Muscle layer of duodenum (tissue), 2 donors: ENCODE data around the gene MACROH2A2.

Source experiments
- H3K27ac ChIP-seq: one replicate; pipeline ENCODE4 v1.7.0; 2013; ENCODE audit warnings: mild to moderate bottlenecking, low read length
- H3K27me3 ChIP-seq: one replicate; pipeline ENCODE4 v1.7.0; 2013; ENCODE audit warnings: low read depth, mild to moderate bottlenecking, control low read depth, low read length
- H3K36me3 ChIP-seq, 2 donors: one replicate each; pipeline ENCODE4 v1.7.0; 2013; ENCODE audit warnings: low read length in 2 of 2, control low read depth in 1 of 2, mild to moderate bottlenecking in 1 of 2; ENCODE audit not compliant: insufficient read depth in 2 of 2, control insufficient read depth in 1 of 2
- H3K4me1 ChIP-seq, 2 donors: one replicate each; pipeline ENCODE4 v1.7.0; 2013; ENCODE audit warnings: low read length in 2 of 2, mild to moderate bottlenecking in 2 of 2, control low read depth in 1 of 2, moderate library complexity in 1 of 2; ENCODE audit not compliant: insufficient read depth in 2 of 2, control insufficient read depth in 1 of 2
- H3K4me3 ChIP-seq, 2 donors: one replicate each; pipeline ENCODE4 v1.7.0; 2013; ENCODE audit warnings: low read length in 2 of 2, low read depth in 1 of 2, mild to moderate bottlenecking in 1 of 2
- H3K9me3 ChIP-seq, 2 donors: one replicate each; pipeline ENCODE4 v1.7.0; 2013; ENCODE audit warnings: low read length in 2 of 2, control low read depth in 1 of 2, mild to moderate bottlenecking in 1 of 2; ENCODE audit not compliant: control insufficient read depth in 1 of 2
- donor health status: healthy.

MACROH2A2 gene

DNA sequence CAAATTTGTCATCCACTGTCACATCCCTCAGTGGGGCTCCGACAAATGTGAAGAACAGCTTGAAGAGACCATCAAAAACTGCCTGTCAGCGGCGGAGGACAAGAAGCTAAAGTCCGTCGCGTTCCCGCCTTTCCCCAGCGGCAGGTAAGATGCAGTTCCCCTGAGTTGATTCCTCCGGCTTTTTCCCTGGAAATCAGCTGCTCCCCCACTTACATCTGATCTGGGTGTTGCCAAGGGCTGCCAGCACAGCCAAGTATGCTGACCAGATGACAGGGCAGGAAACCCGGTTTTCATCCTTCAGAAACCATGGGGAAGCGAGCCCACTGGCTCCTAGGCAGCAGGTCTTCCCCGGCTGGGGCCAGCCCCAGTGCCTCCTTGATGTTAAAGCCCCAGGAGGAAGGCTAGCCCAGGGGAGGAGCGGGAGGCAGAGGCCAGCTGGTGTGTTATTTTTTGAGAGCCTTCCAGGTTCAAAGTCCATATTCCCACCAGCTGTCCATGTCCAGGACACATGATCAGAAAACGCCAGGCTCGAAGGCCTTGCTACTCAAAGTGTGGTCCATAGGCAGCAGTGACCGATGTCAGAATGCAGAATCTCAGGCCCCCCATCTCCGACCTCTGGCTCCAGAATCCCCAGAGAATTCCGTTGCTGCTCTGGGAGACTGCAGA lies 56.6 kb downstream of the MACROH2A2 start:
- Histone ChIP-seq H3K27me3 (no peaks in the 10 kb centered on the region), H3K4me1 (no peaks in the 10 kb centered on the region), H3K36me3 (peaks cover 20 to 44% of the 10 kb centered on the region in 2 donors), H3K4me3 (no peak overlapping the region), H3K9me3 (no peaks in the 10 kb centered on the region), H3K27ac (no peak overlapping the region)

DNA sequence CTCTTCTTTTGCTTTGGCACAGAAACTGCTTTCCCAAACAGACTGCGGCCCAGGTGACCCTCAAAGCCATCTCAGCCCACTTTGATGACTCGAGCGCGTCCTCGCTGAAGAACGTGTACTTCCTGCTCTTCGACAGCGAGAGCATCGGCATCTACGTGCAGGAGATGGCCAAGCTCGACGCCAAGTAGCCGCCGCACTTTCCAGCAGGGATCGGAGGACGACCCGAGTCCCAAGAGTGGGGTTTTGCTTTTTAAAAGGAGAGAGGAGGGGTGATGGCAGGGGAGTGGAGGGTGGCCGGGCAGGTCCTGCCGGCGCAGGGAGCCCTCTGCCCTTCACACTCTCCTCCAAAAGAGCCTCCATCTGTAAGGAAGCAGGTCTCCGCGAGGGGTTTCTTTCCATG lies 58.9 kb downstream of the MACROH2A2 start:
- Histone ChIP-seq H3K4me1 (no peaks in the 10 kb centered on the region), H3K9me3 (no peaks in the 10 kb centered on the region), H3K36me3 (peaks cover 27 to 50% of the 10 kb centered on the region in 2 donors), H3K27ac (no peak overlapping the region), H3K4me3 (no peak overlapping the region), H3K27me3 (no peaks in the 10 kb centered on the region)

DNA sequence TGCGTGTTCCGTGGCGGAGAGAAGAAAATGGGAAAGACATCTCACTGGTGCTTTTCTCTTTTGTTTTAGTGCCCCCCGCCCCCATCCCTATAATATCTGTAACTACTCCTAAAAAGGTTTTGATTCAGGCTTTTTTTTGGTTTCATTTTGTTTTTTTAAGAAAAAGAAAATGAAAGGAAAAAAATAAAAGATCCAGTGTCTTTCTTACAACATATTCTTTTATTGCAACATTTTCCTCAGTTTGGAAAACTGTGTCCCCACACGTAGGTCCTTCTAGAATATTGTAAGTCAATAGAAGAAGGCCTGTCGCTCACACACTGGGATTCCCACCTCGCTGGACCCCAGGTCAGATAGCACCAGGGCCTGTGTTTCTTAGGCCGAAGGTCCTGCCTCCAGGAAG lies 59.4 kb downstream of the MACROH2A2 start:
- H3K9me3 ChIP-seq, result no peaks in the 10 kb centered on the region
- H3K36me3 ChIP-seq, result peaks cover 28 to 54% of the 10 kb centered on the region in 2 donors
- H3K27ac ChIP-seq, result no peak overlapping the region
- no peaks in the 10 kb centered on the region for H3K27me3 ChIP-seq
- no peak overlapping the region for H3K4me3 ChIP-seq
- no peaks in the 10 kb centered on the region for H3K4me1 ChIP-seq

DNA sequence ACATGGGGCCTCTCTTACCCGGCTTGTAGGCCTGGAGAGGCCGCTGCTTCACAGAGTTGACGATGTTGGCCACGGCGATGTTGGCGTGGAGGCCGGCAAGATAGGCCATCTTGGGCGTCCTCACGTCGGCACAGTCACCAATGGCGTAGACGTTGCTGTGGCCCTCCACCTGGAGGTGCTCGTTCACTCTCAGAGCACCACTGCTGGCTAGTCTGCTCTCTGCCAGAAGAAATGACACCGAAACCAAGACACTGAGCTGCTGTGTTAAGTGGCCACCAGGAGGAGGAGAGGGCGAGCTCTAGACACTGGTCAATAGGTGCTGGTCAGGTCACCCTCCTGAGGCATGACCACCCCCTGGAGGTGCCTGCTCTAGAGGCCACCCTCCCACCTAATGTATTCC lies 62.3 kb downstream of the MACROH2A2 start:
- Histone ChIP-seq H3K4me1 (no peaks in the 10 kb centered on the region), H3K27ac (no peak overlapping the region), H3K36me3 (peaks cover 37 to 73% of the 10 kb centered on the region in 2 donors), H3K27me3 (no peaks in the 10 kb centered on the region), H3K4me3 (no peak overlapping the region), H3K9me3 (no peaks in the 10 kb centered on the region)

DNA sequence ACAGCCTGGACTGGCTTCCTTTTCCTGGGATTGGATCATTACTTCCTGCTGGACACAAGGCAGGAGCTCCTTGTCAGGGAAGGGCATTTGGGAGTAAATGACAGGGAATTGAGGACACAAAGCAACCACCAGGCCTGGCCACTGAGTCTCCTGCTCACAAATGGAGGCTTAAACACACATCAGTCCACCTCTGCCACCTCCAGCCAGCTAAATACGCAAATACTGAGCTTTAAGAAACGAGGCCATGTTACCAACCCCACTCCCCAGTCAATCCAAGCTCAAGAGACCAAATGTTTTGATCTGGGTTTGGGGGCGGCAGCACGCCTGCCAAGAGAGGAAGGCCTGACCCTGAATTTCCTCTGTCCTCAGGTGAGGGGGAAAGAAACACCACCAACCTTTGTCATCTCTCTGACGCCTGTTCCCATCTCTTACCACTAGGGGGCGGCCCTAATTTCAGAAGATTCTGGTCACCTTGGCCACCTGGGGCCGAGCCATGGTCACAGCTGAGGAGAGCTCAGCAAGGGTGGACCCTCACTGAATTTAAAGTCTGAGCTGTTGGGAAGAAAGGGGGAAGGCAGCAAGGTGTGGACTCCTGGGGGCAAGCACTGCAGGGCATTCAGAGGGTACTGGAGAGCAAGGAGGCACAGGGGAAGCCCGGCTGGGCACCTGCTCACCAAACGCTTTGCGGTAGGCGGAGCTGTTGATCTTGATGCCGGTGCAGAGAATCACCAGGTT lies 63.5 kb downstream of the MACROH2A2 start:
- H3K36me3 ChIP-seq, result peaks cover 42 to 74% of the 10 kb centered on the region in 2 donors
- no peaks in the 10 kb centered on the region for H3K27me3 ChIP-seq
- H3K9me3 ChIP-seq, result no peaks in the 10 kb centered on the region
- H3K4me3 ChIP-seq, result no peak overlapping the region
- no peak overlapping the region for H3K27ac ChIP-seq
- no peaks in the 10 kb centered on the region for H3K4me1 ChIP-seq

DNA sequence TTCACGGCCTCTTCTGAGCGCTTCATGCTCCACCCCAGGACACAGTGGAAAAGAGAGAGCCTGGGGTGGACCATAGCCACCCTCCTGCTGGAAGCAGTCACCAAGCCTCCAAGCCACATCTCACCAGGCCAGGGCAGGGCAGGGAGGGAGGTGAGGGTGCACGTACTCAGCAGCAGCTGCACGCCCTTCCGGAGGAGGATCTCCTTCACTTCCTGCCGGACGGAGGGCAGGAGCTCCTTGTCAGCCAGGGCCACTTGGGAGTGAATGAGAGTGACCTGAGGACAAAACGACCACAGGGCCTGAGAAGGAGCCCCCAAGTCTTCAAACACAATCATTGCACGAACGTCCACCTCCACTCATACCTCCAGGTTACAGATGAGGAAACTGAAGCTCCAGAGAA lies 65.0 kb downstream of the MACROH2A2 start:
- Histone ChIP-seq H3K27ac (no peak overlapping the region), H3K36me3 (peaks cover 37 to 59% of the 10 kb centered on the region in 2 donors), H3K27me3 (no peaks in the 10 kb centered on the region), H3K9me3 (no peaks in the 10 kb centered on the region), H3K4me1 (no peaks in the 10 kb centered on the region), H3K4me3 (no peak overlapping the region)

DNA sequence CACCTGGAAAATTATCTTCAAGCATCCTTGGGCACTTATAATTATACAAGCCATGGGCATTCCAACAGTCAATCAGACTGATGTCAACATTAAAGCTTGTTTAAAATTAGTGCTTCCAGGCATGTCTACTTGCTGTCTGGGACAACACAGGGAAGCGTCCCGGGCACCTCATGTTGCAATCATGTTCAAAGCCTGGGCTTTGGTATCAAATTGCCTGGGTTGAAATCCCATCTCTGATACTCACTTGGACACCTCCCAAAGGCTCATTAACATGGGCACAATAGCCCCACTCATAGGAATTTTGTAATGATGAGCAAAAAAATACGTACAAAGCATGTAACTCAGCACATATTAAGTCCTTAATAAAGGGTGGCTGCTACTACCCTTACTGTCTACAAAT lies 65.5 kb downstream of the MACROH2A2 start:
- Histone ChIP-seq H3K4me3 (no peak overlapping the region), H3K4me1 (no peaks in the 10 kb centered on the region), H3K27ac (no peak overlapping the region), H3K36me3 (peaks cover 39 to 58% of the 10 kb centered on the region in 2 donors), H3K9me3 (no peaks in the 10 kb centered on the region), H3K27me3 (no peaks in the 10 kb centered on the region)

DNA sequence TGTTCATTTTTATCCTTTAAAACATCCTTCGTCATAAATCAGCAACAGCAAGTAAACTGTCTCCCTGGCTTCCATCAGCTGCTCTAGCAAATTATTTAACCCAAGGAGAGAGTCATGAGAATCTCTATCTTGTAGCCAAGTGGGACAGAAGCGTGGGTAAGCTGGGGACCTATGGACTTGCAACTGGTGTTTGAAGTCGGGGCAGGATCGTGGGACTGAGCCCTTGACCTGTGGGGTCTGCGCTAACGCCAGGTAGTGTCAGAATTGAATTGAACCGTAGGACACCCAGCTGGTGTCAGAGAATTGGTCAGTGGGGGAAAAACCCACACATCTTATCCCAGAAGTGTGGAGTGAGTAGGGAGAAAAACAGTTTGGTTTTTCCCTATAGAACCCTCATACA lies 66.6 kb downstream of the MACROH2A2 start:
- Histone ChIP-seq H3K9me3 (no peaks in the 10 kb centered on the region), H3K36me3 (peaks cover 30 to 55% of the 10 kb centered on the region in 2 donors), H3K27ac (no peak overlapping the region), H3K27me3 (no peaks in the 10 kb centered on the region), H3K4me1 (no peaks in the 10 kb centered on the region), H3K4me3 (no peak overlapping the region)

DNA sequence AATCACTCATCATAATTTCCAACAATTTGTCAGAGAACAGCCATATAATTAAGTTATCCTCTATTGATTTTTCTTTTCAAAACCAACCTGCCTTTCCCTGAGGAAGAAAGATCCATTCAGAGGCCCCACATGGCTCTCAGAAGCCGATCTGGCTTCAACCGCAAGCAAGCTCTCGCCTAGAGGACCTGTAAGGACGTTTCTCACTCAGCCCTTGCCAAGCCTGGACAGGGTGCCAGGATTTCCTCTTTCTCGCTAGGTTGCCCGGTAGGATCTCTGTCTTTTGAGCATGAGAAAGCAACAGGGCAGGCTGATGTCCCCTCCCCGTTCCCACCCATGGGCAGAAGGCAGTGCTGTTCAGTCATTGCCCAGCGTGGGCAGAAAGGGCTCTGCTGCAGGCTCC lies 67.0 kb downstream of the MACROH2A2 start:
- Histone ChIP-seq H3K9me3 (no peaks in the 10 kb centered on the region), H3K27ac (no peak overlapping the region), H3K4me3 (no peak overlapping the region), H3K27me3 (no peaks in the 10 kb centered on the region), H3K4me1 (no peaks in the 10 kb centered on the region), H3K36me3 (peaks cover 29 to 52% of the 10 kb centered on the region in 2 donors)

DNA sequence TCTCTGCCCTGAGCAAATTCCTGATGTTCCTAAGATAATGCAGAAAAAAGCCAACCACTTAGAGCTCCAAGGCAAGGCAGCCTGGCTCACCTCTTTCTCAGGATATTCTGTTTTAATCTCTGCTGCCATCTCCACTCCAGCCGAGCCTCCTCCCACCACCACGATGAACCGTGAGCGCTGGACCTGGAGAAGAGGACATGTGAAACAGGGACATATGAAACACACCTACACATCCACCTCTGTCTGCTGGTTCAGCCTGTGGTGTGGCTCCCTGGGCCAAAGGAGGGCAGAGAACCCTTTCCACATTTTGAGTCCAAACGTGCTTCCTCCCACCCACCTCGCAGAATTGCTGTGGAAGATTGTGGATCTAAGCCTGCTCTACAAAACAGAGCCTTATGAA lies 67.8 kb downstream of the MACROH2A2 start:
- Histone ChIP-seq H3K9me3 (no peaks in the 10 kb centered on the region), H3K36me3 (peaks cover 24 to 44% of the 10 kb centered on the region in 2 donors), H3K27ac (no peak overlapping the region), H3K4me1 (no peaks in the 10 kb centered on the region), H3K4me3 (no peak overlapping the region), H3K27me3 (no peaks in the 10 kb centered on the region)

DNA sequence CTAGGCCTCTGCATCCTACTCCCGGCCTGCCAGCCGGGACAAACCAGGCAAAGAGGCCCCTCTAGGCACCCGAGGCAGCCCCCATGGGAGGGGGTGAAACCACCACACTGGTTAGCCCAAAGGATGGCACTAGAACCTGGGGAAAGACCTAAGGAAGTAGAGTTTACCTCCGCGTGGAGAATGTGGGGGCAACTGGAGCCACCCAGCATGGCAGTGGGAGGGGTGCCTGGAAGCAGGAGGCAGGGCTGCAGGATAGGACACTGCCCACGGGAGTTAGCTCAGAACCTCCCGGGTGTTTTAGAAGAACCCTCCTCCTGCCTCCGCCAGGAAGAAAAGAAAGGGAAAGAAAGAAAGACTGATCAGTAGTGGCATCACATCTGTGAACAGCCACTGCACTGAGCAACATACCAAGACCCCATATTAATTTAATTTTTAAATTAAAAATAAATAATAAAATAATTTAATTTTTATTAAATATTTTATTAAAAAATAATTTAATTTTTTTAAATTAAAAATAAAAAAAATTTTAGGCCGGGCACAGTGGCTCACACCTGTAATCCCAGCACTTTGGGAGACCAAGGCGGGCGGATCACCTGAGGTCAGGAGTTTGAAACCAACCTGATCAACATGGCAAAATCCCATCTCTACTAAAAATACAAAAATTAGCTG lies 68.8 kb downstream of the MACROH2A2 start:
- H3K36me3 ChIP-seq, result peaks cover 24 to 43% of the 10 kb centered on the region in 2 donors
- no peak overlapping the region for H3K4me3 ChIP-seq
- H3K27me3 ChIP-seq, result no peaks in the 10 kb centered on the region
- H3K9me3 ChIP-seq, result no peaks in the 10 kb centered on the region
- H3K4me1 ChIP-seq, result no peaks in the 10 kb centered on the region
- no peak overlapping the region for H3K27ac ChIP-seq
